Activated T-helper 2 cell treated with anti-CD3 and anti-CD28 coated beads, Interferon-gamma antibody, Interleukin-2, Interleukin-4, amounts not matched to agents 10 μg/mL and 5 μg/mL and 100 μg/mL, durations not matched to agents 14 hours and 24 hours and 36 hours (primary cell): ENCODE results near the gene AKAP5. TPM values are rescaled to one million over a fixed set of nuclear protein-coding genes. Genes with fewer than 3 reads are reported as not detected.

Experiments
- DNase-seq: peaks from one replicate; pipeline ENCODE4 v3.0.0; 2021; ENCODE audit warnings: low spot score
- H3K27ac Mint-ChIP-seq: one replicate; pipeline ENCODE4 v1.8.0; 2021; ENCODE audit warnings: mixed read lengths
- H3K27me3 Mint-ChIP-seq: one replicate; pipeline ENCODE4 v1.8.0; 2021; ENCODE audit warnings: low read depth, mixed read lengths
- H3K36me3 Mint-ChIP-seq: one replicate; pipeline ENCODE4 v1.8.0; 2021; ENCODE audit warnings: low read depth, mixed read lengths
- H3K4me1 Mint-ChIP-seq: one replicate; pipeline ENCODE4 v1.8.0; 2021; ENCODE audit warnings: low read depth, mixed read lengths
- H3K4me3 Mint-ChIP-seq: one replicate; pipeline ENCODE4 v1.8.0; 2021; ENCODE audit warnings: low read depth, mild to moderate bottlenecking, moderate library complexity, mixed read lengths
- H3K9me3 Mint-ChIP-seq: one replicate; pipeline ENCODE4 v1.8.0; 2021; ENCODE audit warnings: mixed read lengths
- intact Hi-C: fragments of 100-400 bp; cut with micrococcal nuclease; formaldehyde crosslinking; loops from one replicate; pipeline ENCODE4 v1.15.1; 2023
- total RNA-seq: library from RNA; stranded (reverse); gene quantifications from 2 replicates; pipeline ENCODE4 v1.2.3, GENCODE V29; 2022

AKAP5 gene
- total RNA-seq, 1 donor from 2014 or later, result 2.3 TPM

GRCh38 chr14:64465831-64466554 is 694 bp downstream of the AKAP5 start:
- H3K36me3 Mint-ChIP-seq, result peaks cover 22% of the 10 kb centered on the region
- peaks cover 35% of the 10 kb centered on the region for H3K4me1 Mint-ChIP-seq
- no peaks in the 10 kb centered on the region for H3K27me3 Mint-ChIP-seq
- peak overlapping the region; percentile 82 for H3K4me3 Mint-ChIP-seq
- no peak for DNase-seq
- no peaks in the 10 kb centered on the region for H3K9me3 Mint-ChIP-seq
- intact Hi-C loops, result loop anchor here (2.0 to 5.0 kb wide), 4 partner anchors 43 to 129 kb away; partner anchors contain the start of gene MTHFD1
- peak overlapping the region; percentile 36 for H3K27ac Mint-ChIP-seq

- Mint-ChIP-seq H3K4me3 (peak overlapping the region; percentile 51), H3K27ac (peak overlapping the region; percentile 17), H3K4me1 (peaks cover 35% of the 10 kb centered on the region), H3K27me3 (no peaks in the 10 kb centered on the region), H3K9me3 (no peaks in the 10 kb centered on the region), H3K36me3 (peaks cover 19% of the 10 kb centered on the region)
- intact Hi-C loops, result loop anchor here (2.0 to 5.0 kb wide), 4 partner anchors 44 to 130 kb away; partner anchors contain the start of gene MTHFD1
- DNase-seq, result no peak
These were observed 1.8 kb downstream of the AKAP5 start for GRCh38 chr14:64467101-64467500.

GRCh38 chr14:64467566-64467965 is 2.3 kb downstream of the AKAP5 start:
- intact Hi-C loops, result loop anchor here (2.0 to 5.0 kb wide), 4 partner anchors 43 to 130 kb away; partner anchors contain the start of gene MTHFD1
- Mint-ChIP-seq H3K27me3 (no peaks in the 10 kb centered on the region), H3K27ac (peak overlapping the region; percentile 62), H3K36me3 (peaks cover 15% of the 10 kb centered on the region), H3K4me3 (peak overlapping the region; percentile 13), H3K4me1 (peaks cover 35% of the 10 kb centered on the region), H3K9me3 (no peaks in the 10 kb centered on the region)
- no peak for DNase-seq

- intact Hi-C loops, result loop anchor here (5.0 kb wide), 2 partner anchors 81 to 131 kb away; partner anchors contain the start of gene MTHFD1
- peak overlapping the region; percentile 41 for H3K27ac Mint-ChIP-seq
These were observed 3.2 kb downstream of the AKAP5 start for GRCh38 chr14:64468451-64468850.

GRCh38 chr14:64474041-64474440 is 8.7 kb downstream of the AKAP5 start:
- intact Hi-C loops, result no loop called here
- Mint-ChIP-seq H3K36me3 (peaks cover 4% of the 10 kb centered on the region), H3K27me3 (no peaks in the 10 kb centered on the region), H3K9me3 (no peaks in the 10 kb centered on the region), H3K4me3 (no peak overlapping the region), H3K27ac (no peak overlapping the region), H3K4me1 (peaks cover 13% of the 10 kb centered on the region)
- no peak for DNase-seq

More at GRCh38 chr14:64468451-64468850, 3.2 kb downstream of the AKAP5 start:
- peaks cover 14% of the 10 kb centered on the region for H3K36me3 Mint-ChIP-seq
- H3K9me3 Mint-ChIP-seq, result no peaks in the 10 kb centered on the region
- H3K27me3 Mint-ChIP-seq, result no peaks in the 10 kb centered on the region
- peaks cover 35% of the 10 kb centered on the region for H3K4me1 Mint-ChIP-seq
- no peak for DNase-seq
- H3K4me3 Mint-ChIP-seq, result no peak overlapping the region

GRCh38 chr14:64474698-64475097 is 9.4 kb downstream of the AKAP5 start:
- intact Hi-C loops, result no loop called here
- no peak overlapping the region for H3K4me3 Mint-ChIP-seq
- no peaks in the 10 kb centered on the region for H3K27me3 Mint-ChIP-seq
- no peak overlapping the region for H3K27ac Mint-ChIP-seq
- H3K36me3 Mint-ChIP-seq, result peaks cover 4% of the 10 kb centered on the region
- no peaks in the 10 kb centered on the region for H3K9me3 Mint-ChIP-seq
- peaks cover 13% of the 10 kb centered on the region for H3K4me1 Mint-ChIP-seq
- DNase-seq, result no peak

- H3K27me3 Mint-ChIP-seq, result no peaks in the 10 kb centered on the region
- H3K36me3 Mint-ChIP-seq, result peaks cover 4% of the 10 kb centered on the region
- no peak overlapping the region for H3K27ac Mint-ChIP-seq
- DNase-seq, result no peak
- no peak overlapping the region for H3K4me3 Mint-ChIP-seq
- no peaks in the 10 kb centered on the region for H3K9me3 Mint-ChIP-seq
- intact Hi-C loops, result no loop called here
- H3K4me1 Mint-ChIP-seq, result peaks cover 13% of the 10 kb centered on the region
These were observed 10.4 kb downstream of the AKAP5 start for GRCh38 chr14:64475585-64476273.

- no peak overlapping the region for H3K27ac Mint-ChIP-seq
- no peak overlapping the region for H3K4me3 Mint-ChIP-seq
- H3K9me3 Mint-ChIP-seq, result no peaks in the 10 kb centered on the region
- peaks cover 5% of the 10 kb centered on the region for H3K36me3 Mint-ChIP-seq
- no peaks in the 10 kb centered on the region for H3K27me3 Mint-ChIP-seq
- H3K4me1 Mint-ChIP-seq, result peaks cover 13% of the 10 kb centered on the region
- DNase-seq, result no peak
- intact Hi-C loops, result no loop called here
These were observed 11.1 kb downstream of the AKAP5 start for GRCh38 chr14:64476438-64476837.

GRCh38 chr14:64478634-64479250 is 13.4 kb downstream of the AKAP5 start:
- DNase-seq, result no peak
- no peak overlapping the region for H3K4me3 Mint-ChIP-seq
- intact Hi-C loops, result loop anchor here (1.0 kb wide), 1 partner anchor 134 kb away; no protein-coding TSS in a partner anchor
- H3K27ac Mint-ChIP-seq, result no peak overlapping the region
- H3K36me3 Mint-ChIP-seq, result peaks cover 11% of the 10 kb centered on the region
- H3K4me1 Mint-ChIP-seq, result peaks cover 14% of the 10 kb centered on the region
- no peaks in the 10 kb centered on the region for H3K27me3 Mint-ChIP-seq
- no peaks in the 10 kb centered on the region for H3K9me3 Mint-ChIP-seq

- no peak for DNase-seq
- Mint-ChIP-seq H3K9me3 (no peaks in the 10 kb centered on the region), H3K4me1 (peaks cover 23% of the 10 kb centered on the region), H3K27me3 (no peaks in the 10 kb centered on the region), H3K27ac (no peak overlapping the region), H3K4me3 (no peak overlapping the region), H3K36me3 (peaks cover 70% of the 10 kb centered on the region)
- intact Hi-C loops, result no loop called here
These were observed 23.3 kb downstream of the AKAP5 start for GRCh38 chr14:64488590-64489099.

- H3K9me3 Mint-ChIP-seq, result no peaks in the 10 kb centered on the region
- H3K27me3 Mint-ChIP-seq, result no peaks in the 10 kb centered on the region
- no peak overlapping the region for H3K27ac Mint-ChIP-seq
- H3K4me3 Mint-ChIP-seq, result no peak overlapping the region
- H3K4me1 Mint-ChIP-seq, result peaks cover 29% of the 10 kb centered on the region
- intact Hi-C loops, result no loop called here
- peaks cover 70% of the 10 kb centered on the region for H3K36me3 Mint-ChIP-seq
- DNase-seq, result no peak
These were observed 26.3 kb downstream of the AKAP5 start for GRCh38 chr14:64491637-64492036.

GRCh38 chr14:64493455-64493854 is 28.2 kb downstream of the AKAP5 start:
- DNase-seq, result no peak
- intact Hi-C loops, result no loop called here
- Mint-ChIP-seq H3K9me3 (no peaks in the 10 kb centered on the region), H3K4me3 (no peak overlapping the region), H3K36me3 (peaks cover 63% of the 10 kb centered on the region), H3K27me3 (no peaks in the 10 kb centered on the region), H3K27ac (peak overlapping the region; percentile 2), H3K4me1 (peaks cover 36% of the 10 kb centered on the region)
